H1 (cell line): ENCODE measurements around the gene TSPAN3.

Experiments
- CEBPB ChIP-seq: IDR thresholded peaks from 2 replicates; pipeline ENCODE4 v1.6.1; 2012; ENCODE audit warnings: low read depth, low read length
- EP300 ChIP-seq, 2 experiments: IDR thresholded peaks; 1 replicate in 1 of 2; 2 replicates in 1 of 2; pipeline ENCODE4 v1.6.1; 2011 to 2012; ENCODE audit warnings: low read depth in 2 of 2, low read length in 2 of 2, mild to moderate bottlenecking in 2 of 2, borderline replicate concordance in 1 of 2, inconsistent platforms in 1 of 2, moderate library complexity in 1 of 2
- KDM5A ChIP-seq: fragments of 200-600 bp; IDR thresholded peaks from 2 replicates; pipeline ENCODE4 v1.7.1; 2012; ENCODE audit warnings: mild to moderate bottlenecking, low read length, inconsistent platforms, mixed read lengths
- MAFK ChIP-seq: IDR thresholded peaks from 2 replicates; pipeline ENCODE4 v1.6.1; 2012; ENCODE audit warnings: low read depth, mild to moderate bottlenecking, improper control_type of control experiment, low read length
- POLR2AphosphoS5 ChIP-seq: IDR thresholded peaks from 2 replicates; pipeline ENCODE4 v1.6.1; 2011; ENCODE audit warnings: low read depth, low read length
- TAF1 ChIP-seq: IDR thresholded peaks from 2 replicates; pipeline ENCODE4 v1.6.1; 2011; ENCODE audit warnings: mild to moderate bottlenecking, low read depth, low read length
- TF ChIP-seq, protein P1 (sequence below), 3 experiments: IDR thresholded peaks; 1 replicate in 2 of 3; 2 replicates in 1 of 3; pipeline versions ENCODE4 v1.5.1 to v1.6.1; 2011; ENCODE audit warnings: low read length in 3 of 3, mild to moderate bottlenecking in 3 of 3, inconsistent platforms in 2 of 3, low read depth in 1 of 3, moderate library complexity in 1 of 3; ENCODE audit not compliant: insufficient read depth in 1 of 3; ENCODE audit errors: control extremely low read depth in 1 of 3
- TF ChIP-seq, protein P2 (sequence below): IDR thresholded peaks from 2 replicates; pipeline ENCODE4 v1.6.1; 2012; ENCODE audit warnings: inconsistent platforms
- TF ChIP-seq, protein P3 (sequence below): IDR thresholded peaks from 2 replicates; pipeline ENCODE4 v1.6.1; 2012; ENCODE audit warnings: low read length, inconsistent platforms

DNA sequence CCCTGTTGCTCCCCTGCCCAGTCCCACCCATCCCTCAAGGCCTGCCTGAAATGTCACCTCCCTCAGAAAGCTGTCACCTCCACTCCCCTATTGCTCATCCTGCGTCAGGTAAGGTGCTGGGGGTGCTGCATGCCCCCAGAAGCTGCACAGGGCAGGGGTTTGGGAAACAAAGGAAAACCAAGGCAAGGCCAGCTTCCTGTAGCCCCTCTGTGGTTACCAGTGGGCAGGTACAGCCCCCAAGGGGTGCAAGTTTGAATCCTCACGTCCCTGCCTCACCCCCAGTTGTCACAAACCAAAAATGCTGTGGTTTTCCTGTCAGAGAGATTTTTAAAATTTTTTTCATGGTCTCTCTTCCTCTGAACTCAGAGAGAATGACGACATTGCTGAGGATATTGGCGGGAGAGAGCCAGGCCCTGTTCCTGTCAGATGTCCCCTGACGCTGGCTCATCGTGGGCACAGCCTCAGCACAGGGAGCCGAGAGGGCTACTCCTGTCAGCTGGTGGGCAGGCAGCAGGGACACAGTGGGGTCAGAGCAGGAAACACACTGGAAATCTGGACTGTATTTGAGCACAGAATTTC lies 49.0 kb downstream of the TSPAN3 start:
- TF ChIP-seq CEBPB = no peak
- no peak for TF ChIP-seq KDM5A
- TF ChIP-seq, protein P1, sequence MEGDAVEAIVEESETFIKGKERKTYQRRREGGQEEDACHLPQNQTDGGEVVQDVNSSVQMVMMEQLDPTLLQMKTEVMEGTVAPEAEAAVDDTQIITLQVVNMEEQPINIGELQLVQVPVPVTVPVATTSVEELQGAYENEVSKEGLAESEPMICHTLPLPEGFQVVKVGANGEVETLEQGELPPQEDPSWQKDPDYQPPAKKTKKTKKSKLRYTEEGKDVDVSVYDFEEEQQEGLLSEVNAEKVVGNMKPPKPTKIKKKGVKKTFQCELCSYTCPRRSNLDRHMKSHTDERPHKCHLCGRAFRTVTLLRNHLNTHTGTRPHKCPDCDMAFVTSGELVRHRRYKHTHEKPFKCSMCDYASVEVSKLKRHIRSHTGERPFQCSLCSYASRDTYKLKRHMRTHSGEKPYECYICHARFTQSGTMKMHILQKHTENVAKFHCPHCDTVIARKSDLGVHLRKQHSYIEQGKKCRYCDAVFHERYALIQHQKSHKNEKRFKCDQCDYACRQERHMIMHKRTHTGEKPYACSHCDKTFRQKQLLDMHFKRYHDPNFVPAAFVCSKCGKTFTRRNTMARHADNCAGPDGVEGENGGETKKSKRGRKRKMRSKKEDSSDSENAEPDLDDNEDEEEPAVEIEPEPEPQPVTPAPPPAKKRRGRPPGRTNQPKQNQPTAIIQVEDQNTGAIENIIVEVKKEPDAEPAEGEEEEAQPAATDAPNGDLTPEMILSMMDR (IDR thresholded peaks at IDR 0.05; ENCODE audit: control extremely low read depth in 1 of 3, insufficient read depth in 1 of 3, low read depth in 1 of 3, low read length in 3 of 3) = no peak
- no peak for TF ChIP-seq EP300 (IDR thresholded peaks at IDR 0.05; ENCODE audit: borderline replicate concordance in 1 of 2, low read depth in 2 of 2, low read length in 2 of 2)
- no peak for TF ChIP-seq MAFK
- no peak for TF ChIP-seq TAF1
- TF ChIP-seq, protein P2, sequence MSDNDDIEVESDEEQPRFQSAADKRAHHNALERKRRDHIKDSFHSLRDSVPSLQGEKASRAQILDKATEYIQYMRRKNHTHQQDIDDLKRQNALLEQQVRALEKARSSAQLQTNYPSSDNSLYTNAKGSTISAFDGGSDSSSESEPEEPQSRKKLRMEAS = no peak
- TF ChIP-seq, protein P3, sequence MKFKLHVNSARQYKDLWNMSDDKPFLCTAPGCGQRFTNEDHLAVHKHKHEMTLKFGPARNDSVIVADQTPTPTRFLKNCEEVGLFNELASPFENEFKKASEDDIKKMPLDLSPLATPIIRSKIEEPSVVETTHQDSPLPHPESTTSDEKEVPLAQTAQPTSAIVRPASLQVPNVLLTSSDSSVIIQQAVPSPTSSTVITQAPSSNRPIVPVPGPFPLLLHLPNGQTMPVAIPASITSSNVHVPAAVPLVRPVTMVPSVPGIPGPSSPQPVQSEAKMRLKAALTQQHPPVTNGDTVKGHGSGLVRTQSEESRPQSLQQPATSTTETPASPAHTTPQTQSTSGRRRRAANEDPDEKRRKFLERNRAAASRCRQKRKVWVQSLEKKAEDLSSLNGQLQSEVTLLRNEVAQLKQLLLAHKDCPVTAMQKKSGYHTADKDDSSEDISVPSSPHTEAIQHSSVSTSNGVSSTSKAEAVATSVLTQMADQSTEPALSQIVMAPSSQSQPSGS = no peak
- no peak for TF ChIP-seq POLR2AphosphoS5
